HTERT RPE-1 (cell line): Measurements from ENCODE around the gene ADARB2.
"Not testable (repeated sequence)": the region's sequence is repeated elsewhere in the genome, so short reads cannot be mapped to it uniquely, and the experiment has no call there.

Experiments
- in situ Hi-C: fragments of 300-500 bp; cut with MboI; formaldehyde crosslinking; loops from 4 replicates; pipeline ENCODE4 v1.14.3; 2020; ENCODE audit warnings: low sequenced_read_pairs

The ADARB2 gene

GRCh38 chr10:1617376-1618317 lies 119.7 kb downstream of the ADARB2 start:
- in situ Hi-C loops = not testable (repeated sequence)

GRCh38 chr10:1616701-1617100 lies 120.6 kb downstream of the ADARB2 start:
- in situ Hi-C loops = not testable (repeated sequence)

DNA sequence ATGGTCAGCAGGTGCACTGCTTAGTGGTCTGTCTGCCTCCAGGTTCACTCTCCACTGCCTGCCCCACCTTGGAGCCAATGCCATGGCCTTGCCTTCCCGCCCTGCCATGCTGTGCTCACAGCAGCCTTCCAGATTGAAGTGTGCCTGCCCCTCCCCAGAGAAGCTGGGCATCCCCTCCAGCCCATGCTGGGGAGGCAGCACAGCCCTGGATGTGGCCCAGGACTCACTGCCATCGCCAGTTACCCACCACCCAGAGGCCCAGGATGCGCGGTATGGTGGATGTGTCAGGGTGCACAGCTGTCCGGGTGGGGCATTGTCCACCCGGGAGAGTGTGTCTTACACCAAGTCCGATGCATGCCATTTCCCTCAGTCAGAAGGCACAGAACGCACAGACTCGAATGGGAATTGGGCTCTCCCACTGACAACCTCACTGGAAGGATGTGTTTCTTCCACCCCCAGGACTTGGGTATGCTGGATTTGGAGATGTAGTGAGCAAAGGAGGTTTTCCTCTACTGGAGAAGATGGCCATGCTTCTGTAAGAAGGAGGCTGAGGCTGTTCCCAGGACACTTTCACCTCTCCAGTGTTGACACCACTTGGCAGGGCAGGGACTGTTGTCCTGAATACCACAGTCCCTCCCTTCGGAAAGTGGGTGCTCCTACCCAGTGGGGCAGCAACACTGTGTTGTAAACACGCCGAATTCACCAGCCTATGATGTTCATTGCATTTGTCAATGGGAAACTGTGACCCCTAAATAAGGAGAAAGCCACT lies 122.0 kb downstream of the ADARB2 start:
- in situ Hi-C loops = no loop called here

DNA sequence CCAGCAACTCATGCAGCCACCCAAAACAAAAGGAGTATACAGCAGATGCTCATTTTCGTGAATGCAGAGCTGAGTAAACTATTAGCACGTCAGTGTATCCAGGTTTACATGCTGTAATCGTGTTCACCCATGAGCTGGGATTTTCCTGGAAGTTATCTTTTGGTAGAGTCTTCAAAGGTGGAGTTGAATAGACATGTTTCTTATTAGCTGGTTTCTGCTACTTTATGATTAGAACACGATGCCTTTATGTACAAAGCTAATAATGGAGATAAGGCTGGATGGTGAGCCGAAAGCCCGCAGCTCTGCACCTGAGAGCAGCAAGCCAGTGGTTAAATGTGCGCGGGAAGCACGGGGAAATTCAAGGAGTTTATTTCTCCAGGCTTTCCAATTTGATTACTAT lies 123.8 kb downstream of the ADARB2 start:
- in situ Hi-C loops = no loop called here

DNA sequence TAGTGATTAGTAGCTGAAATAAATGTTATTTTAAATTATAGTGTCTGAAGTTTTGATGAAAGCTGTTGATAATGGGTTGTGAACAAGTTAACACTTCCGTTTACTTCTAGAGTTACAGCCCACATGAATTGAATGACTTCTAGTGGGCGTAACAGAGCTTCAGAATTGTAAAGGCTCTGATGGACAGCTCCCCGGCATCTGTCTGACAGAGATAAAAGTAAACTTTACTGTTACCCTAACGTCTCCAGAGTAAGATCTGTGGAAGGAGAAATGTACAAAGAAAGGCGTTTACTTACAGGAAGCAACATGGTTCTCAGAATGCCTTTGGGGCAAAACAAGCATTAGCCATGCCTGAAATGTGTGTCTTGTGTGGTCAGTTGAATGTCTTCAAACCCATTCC lies 124.4 kb downstream of the ADARB2 start:
- in situ Hi-C loops = no loop called here

GRCh38 chr10:1611936-1612550 lies 125.3 kb downstream of the ADARB2 start:
- in situ Hi-C loops = no loop called here

- in situ Hi-C loops = no loop called here
Observed at GRCh38 chr10:1610986-1611770, 126.1 kb downstream of the ADARB2 start.

GRCh38 chr10:1609648-1609970 lies 127.7 kb downstream of the ADARB2 start:
- in situ Hi-C loops = no loop called here

DNA sequence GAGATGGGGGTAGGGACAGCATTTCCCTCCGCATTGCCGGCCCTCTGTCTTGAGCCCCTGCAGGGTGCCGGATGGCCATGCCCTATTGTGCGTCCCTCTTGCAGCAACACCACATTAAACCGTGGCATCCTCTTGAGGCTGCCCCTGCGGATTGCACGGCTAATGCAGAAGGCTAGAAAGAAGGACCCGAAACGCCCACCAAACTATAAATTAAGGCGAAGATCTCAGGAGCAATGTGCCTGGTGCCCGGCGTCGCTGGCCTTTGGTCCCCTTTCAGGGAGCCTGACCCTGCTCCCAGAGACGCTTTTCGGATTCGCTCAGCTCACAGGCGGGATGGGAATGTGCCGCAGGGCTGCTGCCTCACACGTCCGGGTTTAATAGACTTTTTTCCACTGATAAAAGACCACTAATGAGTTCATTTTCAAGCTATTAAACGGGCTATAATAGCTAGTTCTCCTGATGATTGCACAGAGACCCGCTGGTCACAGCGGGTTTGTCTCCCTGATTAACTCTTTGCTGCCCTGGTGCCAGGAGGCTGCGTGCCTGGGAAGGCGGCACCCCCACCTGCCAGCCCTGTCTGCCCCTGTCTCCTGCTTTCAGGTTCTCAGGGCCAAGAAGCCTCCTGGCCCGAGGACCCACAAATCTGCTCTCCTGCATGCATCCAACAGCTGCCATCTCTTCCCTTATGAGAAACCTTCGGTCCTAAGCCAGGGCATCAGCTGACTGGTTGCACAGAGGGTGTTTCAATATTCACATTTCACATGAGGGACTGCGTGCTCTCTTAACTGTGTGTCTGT lies 128.3 kb downstream of the ADARB2 start:
- in situ Hi-C loops = no loop called here

DNA sequence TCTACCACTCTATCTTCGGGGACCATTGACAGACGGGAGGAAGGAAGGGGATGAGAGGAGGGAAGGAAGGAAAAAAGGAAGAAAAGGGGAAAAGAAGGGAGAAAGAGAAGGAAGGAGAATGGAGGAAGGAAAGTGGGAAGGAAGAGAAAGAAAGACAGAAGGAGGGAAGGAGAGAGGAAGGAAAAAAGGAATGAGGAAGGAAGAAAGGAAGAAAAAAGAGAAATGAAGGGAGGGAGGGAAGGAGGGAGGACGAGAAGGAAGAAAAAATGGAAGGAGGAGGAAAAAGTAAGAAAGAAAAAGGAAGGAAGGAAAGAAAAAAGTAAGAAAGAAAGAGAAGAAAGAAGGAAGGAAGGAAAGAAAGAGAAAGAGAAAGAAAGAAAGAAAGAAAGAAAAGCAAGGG lies 128.9 kb downstream of the ADARB2 start:
- in situ Hi-C loops = no loop called here

- in situ Hi-C loops = no loop called here
Observed at GRCh38 chr10:1607466-1607865, 129.9 kb downstream of the ADARB2 start.

DNA sequence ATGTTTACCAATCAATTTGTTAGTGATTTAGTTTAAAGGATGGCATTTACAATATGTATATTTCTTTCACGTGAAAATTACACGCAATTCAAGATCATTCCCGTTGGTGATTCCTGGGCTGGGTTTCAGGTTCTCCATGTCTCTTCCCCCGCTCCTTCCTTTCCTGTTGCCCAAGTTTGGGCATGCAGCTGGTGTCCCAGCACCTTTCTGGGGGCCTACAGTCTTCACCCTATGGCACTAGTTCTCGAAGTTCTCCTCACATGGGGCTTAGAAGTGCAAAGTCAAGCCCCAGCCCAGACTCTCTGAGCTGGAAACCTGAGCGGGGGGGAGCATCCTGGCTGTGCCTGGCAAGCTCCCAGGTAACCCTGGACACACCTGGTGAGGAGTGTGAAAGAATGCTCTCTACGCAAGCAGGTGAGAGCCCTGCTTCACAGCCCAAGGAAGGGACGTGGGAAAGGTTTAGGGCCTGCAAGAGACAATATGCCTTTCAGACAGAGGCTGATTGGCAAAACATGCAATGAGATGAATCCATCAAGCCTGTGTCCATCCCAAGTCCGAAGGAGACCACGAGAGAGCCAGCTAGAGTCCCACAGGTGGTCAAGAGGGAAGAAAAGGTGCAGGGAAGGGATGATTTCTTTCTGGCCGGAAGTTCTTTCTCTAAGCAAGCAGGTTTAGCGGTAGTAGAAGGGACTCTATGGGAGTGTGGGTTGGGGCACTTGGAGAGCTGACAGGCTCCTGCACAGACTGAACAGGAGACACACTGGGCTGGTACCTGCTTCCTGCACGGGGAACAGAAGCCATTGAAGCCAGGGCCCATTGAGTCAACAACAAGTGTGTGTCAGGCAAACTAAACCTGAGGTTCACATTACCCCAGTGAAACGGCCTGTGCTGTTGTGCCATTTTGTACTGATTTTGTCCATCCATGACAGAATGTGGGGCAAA lies 131.1 kb downstream of the ADARB2 start:
- in situ Hi-C loops = no loop called here

- in situ Hi-C loops = no loop called here
Observed at GRCh38 chr10:1605121-1605520, 132.2 kb downstream of the ADARB2 start.

DNA sequence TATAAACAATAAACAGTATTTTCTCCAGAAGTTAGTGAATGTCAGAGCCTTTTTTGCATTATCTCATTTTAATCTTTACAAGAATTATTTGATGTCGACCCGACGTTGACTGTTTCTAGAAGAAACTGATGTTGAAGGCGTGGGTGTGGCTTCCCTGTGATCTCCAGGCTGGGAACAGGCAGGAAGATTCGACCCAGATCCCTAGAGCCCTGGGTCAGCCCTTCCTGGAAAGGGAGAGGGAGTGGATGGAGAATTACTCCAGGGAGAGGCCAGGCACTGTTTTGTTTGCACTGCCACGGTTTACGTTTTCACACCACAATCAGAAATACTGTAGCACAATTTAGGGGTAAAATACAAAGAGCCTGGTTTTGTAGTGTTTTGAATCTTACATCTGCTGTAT lies 133.1 kb downstream of the ADARB2 start:
- in situ Hi-C loops = no loop called here

GRCh38 chr10:1603181-1603580 lies 134.1 kb downstream of the ADARB2 start:
- in situ Hi-C loops = no loop called here

DNA sequence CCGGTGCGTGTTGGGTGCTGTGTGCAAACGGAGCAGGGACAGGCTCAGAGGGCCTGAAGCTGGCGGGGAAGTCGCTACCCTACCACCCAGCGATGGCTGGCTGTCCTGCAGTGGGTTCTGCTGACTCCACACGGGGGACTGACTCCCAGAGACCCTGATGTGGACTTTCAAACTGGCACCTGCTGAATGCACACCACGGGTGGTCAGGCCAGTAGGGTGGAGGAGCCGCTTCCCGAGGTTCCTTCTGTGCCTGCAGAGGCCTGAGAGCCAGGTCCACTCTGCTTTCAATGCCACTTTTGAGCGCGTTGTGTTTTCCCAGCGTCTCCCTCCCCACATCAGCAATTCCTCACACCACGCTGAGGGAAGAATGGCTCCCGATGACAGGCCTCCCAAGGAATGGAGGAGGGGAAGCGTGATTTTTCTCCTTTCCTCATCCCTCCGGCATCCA lies 135.3 kb downstream of the ADARB2 start:
- in situ Hi-C loops = no loop called here

GRCh38 chr10:1601406-1601805 lies 135.9 kb downstream of the ADARB2 start:
- in situ Hi-C loops = no loop called here

DNA sequence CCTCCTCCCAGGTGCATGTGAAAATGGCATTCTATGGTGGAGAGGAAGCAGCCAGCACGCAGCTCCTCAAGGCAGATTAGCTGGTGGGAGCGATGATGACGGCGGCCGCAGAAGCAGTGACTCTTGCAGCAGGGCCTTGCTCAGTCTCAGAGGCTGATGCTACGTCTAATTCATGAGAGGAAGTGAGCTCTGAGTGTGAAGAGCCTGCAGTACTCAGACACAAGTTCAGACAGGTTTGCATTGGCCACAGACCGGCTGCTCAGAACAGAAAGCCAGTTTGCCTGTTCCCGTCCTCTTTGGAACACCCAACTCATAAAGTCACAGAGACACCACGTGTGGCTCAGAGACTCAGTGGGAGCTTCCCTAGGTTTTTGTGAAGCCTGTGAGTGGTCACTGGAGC lies 136.5 kb downstream of the ADARB2 start:
- in situ Hi-C loops = no loop called here
